Bladder microvascular endothelial cell (primary cell): Measurements from ENCODE around the gene LHX3. TPM values are rescaled to one million over a fixed set of nuclear protein-coding genes. Genes with fewer than 3 reads are reported as not detected.

Source experiments
- total RNA-seq: library from RNA; depleted of rRNA; stranded (reverse); fragments of >200 nt; gene quantifications from 2 replicates; pipeline ENCODE4 v1.2.3, GENCODE V29; 2014

LHX3 gene
- total RNA-seq, result not detected in 2 replicates

DNA sequence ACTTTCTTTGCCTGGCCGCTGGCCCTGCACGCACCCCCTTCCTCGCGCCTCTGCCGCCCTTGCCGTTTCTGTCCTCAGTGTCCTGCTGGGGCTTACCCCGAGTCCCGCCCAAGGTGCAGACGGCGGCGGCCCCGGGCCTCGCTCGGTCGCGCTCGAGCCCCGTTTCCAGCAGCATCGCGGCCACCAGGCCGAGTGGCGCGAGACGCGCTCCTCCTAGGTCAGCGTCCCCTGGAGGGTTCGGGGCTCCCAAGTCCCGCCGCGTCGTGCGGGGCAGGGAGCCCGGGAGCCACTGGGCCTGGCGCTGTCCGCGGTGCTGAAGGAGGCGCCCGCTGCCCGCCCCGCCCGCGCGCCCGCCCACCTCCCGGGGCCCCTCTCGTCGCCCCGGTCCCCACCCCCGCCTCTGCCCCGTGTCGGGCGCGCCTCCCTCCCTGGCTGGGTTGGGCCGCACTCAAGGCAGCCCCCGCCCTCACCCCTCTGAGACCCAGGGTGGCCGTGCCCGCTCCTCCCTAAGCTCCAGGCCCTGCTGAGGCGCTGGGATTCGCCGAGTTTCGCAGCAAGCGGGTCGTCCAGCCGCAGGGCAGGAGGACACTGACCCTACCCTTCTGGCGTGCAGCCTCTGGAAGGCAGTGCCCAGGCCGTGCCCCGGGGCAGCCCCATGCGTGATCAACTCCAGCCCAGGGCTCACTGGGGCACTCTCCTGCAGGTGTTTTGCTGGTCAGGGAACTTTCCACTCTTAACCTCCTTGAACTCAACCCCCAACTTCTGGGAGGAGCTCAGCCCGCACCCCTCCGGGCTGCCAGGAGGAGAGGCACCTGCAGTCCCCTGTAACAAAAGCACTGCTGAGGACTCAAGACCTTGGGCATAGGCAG, at the start of gene LHX3:
Gene LHX3 (minus strand): TSS at position 291 of the 869 bp plus-strand sequence. CDS start 116 bp downstream, at position 175.

DNA sequence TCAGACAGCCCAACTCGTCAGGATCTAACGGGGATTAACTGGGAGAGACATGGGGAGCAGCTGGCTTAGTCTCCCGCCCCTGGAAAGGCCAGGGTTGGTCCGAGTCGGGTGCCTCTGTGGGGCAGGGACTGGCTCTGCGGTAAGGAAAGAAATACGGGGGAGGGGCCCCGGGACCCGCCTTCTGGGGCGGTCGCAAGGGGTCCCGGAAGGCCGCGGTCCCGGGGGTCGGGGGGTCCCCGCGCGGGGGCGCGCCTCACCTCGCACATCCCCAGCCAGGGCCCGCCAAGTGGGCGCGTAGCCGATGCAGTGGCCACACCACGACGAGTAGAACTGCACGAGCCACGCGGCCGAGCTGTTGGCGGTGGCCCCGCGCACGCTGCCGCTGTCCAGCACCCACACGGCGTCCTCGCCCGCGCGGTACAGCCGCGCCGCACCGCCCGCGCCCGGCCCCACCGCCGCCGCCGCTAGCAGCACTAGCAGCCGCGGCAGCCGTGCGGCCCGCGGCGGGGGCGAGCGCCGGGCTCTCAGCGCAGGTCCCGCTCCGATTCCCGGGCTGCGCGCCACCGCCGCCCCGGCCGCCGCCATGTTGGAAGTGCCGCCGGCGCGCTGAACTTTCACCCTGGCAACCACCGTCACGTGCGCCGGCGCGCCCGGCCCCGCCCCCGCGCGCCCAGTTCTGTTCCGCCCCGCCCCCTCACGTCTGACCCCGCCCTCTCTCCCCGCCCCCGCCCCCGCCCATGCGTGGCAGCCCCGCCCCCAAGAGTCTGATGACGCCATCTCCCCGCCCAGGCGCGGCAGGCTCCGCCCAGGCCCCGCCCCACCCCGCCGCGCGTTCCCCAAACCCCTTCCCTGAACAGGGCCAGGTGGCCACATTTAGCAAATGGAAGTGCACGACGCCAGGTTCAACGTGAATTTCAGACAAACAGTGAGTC, 40.6 kb upstream of the LHX3 start, which contains the start of gene QSOX2:
Gene QSOX2 (minus strand): TSS at position 594 of the 932 bp plus-strand sequence. CDS start 9 bp downstream, at position 585.

Other genes with a start within 250 kb of the LHX3 start
- gene UBAC1, start 243.8 kb downstream of the LHX3 start, total RNA-seq, result 30.8 and 36.4 TPM in 2 replicates
- 12.5 and 20.0 TPM in 2 replicates for gene NACC2, start 109.8 kb downstream of the LHX3 start, total RNA-seq
- 40.6 and 48.5 TPM in 2 replicates for gene TMEM250, start 86.3 kb downstream of the LHX3 start, total RNA-seq
- 5.5 and 19.4 TPM in 2 replicates for gene QSOX2, start 40.7 kb upstream of the LHX3 start, total RNA-seq
- gene CCDC187, start 99.0 kb upstream of the LHX3 start, total RNA-seq, result not detected in 2 replicates
- 10.0 and 30.0 TPM in 2 replicates for gene GPSM1, start 122.4 kb upstream of the LHX3 start, total RNA-seq
- gene DNLZ, start 158.6 kb upstream of the LHX3 start, total RNA-seq, result 9.8 and 12.6 TPM in 2 replicates
- gene CARD9, start 168.5 kb upstream of the LHX3 start, total RNA-seq, result 0.16 and 0.50 TPM in 2 replicates
- gene SNAPC4, start 195.0 kb upstream of the LHX3 start, total RNA-seq, result 4.5 and 10.1 TPM in 2 replicates
- gene ENTR1, start 205.5 kb upstream of the LHX3 start, total RNA-seq, result 21.4 and 34.0 TPM in 2 replicates
- 30.4 and 37.3 TPM in 2 replicates for gene PMPCA, start 205.5 kb upstream of the LHX3 start, total RNA-seq
- 5.3 and 8.1 TPM in 2 replicates for gene INPP5E, start 234.7 kb upstream of the LHX3 start, total RNA-seq